ENCODE results near the gene HDDC2. TPM values are rescaled to one million over a fixed set of nuclear protein-coding genes. Genes with fewer than 3 reads are reported as not detected.

The HDDC2 gene
- total RNA-seq, 2 donors from 2014 or later = 76.4 to 108 TPM

DNA sequence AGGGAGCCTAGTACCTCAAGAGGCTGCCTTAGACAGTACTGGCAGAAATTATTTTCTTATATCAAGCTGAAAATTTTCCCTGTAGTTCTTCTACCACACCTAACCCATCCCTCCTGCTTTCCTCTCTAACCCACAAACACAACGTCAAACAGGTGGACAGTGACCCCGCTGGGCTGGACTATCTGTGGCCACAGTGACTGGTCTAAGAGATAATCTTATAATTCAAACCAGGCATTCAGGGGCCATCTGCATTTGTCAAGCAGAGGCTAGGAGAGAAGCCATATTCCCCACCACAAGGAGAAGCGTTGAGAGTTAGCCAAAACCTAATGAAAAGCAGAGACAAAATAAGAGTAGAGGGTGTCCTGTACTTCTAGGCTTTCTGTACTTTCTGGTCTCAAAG, 8.2 kb downstream of the HDDC2 start:
- Histone ChIP-seq H3K27ac (ENCODE audit: low read depth, low read length) (no peak overlapping the region), H3K9me3 (ENCODE audit: control insufficient read depth, low read length) (no peaks in the 10 kb centered on the region), H3K4me3 (ENCODE audit: low read length) (no peak overlapping the region), H3K9ac (ENCODE audit: extremely low read depth, low read length, poor library complexity, severe bottlenecking) (no peak overlapping the region), H3K4me1 (ENCODE audit: control insufficient read depth, insufficient read depth, low read length) (no peaks in the 10 kb centered on the region), H3K27me3 (ENCODE audit: control insufficient read depth, insufficient read depth, low read length, poor library complexity, severe bottlenecking) (no peaks in the 10 kb centered on the region), H3K36me3 (ENCODE audit: control insufficient read depth, insufficient read depth, low read length) (peaks cover 67% of the 10 kb centered on the region)
- H3K27me3 Mint-ChIP-seq (ENCODE audit: insufficient read depth) = no peaks in the 10 kb centered on the region
- no peak for TF ChIP-seq CTCF (conservative IDR thresholded peaks at IDR 0.05)
- whole genome bisulfite sequencing, 2 experiments (ENCODE audit: insufficient coverage in 1 of 2, insufficient read length in 1 of 2) = 92 to 93% methylated on average over 3 of the region's 3 CpGs
- no peak overlapping the region for H3K27ac Mint-ChIP-seq
- no peak overlapping the region for H3K4me3 Mint-ChIP-seq
- no peaks in the 10 kb centered on the region for H3K4me1 Mint-ChIP-seq
- peaks cover 4% of the 10 kb centered on the region for H3K9me3 Mint-ChIP-seq
- H3K36me3 Mint-ChIP-seq (ENCODE audit: low read depth) = peaks cover 52% of the 10 kb centered on the region
- no peak for DNase-seq

- peaks cover 44% of the 10 kb centered on the region for H3K36me3 ChIP-seq (ENCODE audit: control insufficient read depth, insufficient read depth, low read length)
- H3K36me3 Mint-ChIP-seq (ENCODE audit: low read depth) = peaks cover 84% of the 10 kb centered on the region
- H3K4me3 Mint-ChIP-seq = no peak overlapping the region
- peaks cover 14% of the 10 kb centered on the region for H3K9me3 ChIP-seq (ENCODE audit: control insufficient read depth, low read length)
- DNase-seq = no peak
- TF ChIP-seq CTCF (conservative IDR thresholded peaks at IDR 0.05) = no peak
- peaks cover 35% of the 10 kb centered on the region for H3K9me3 Mint-ChIP-seq
- no peaks in the 10 kb centered on the region for H3K4me1 ChIP-seq (ENCODE audit: control insufficient read depth, insufficient read depth, low read length)
- H3K27ac Mint-ChIP-seq = no peak overlapping the region
- no peak overlapping the region for H3K9ac ChIP-seq (ENCODE audit: extremely low read depth, low read length, poor library complexity, severe bottlenecking)
- 95 to 100% methylated on average over 5 to 9 of the region's 9 CpGs for WGBS, 2 experiments (ENCODE audit: insufficient coverage in 1 of 2, insufficient read length in 1 of 2)
- H3K27me3 ChIP-seq (ENCODE audit: control insufficient read depth, insufficient read depth, low read length, poor library complexity, severe bottlenecking) = no peaks in the 10 kb centered on the region
- no peak overlapping the region for H3K4me3 ChIP-seq (ENCODE audit: low read length)
- H3K27me3 Mint-ChIP-seq (ENCODE audit: insufficient read depth) = no peaks in the 10 kb centered on the region
- H3K27ac ChIP-seq (ENCODE audit: low read depth, low read length) = no peak overlapping the region
- H3K4me1 Mint-ChIP-seq = no peaks in the 10 kb centered on the region
Observed at GRCh38 chr6:125287718-125288117, 14.0 kb downstream of the HDDC2 start.

- peaks cover 21% of the 10 kb centered on the region for H3K9me3 ChIP-seq (ENCODE audit: control insufficient read depth, low read length)
- peaks cover 91% of the 10 kb centered on the region for H3K36me3 Mint-ChIP-seq (ENCODE audit: low read depth)
- no peak overlapping the region for H3K9ac ChIP-seq (ENCODE audit: extremely low read depth, low read length, poor library complexity, severe bottlenecking)
- no peak overlapping the region for H3K27ac Mint-ChIP-seq
- H3K4me1 Mint-ChIP-seq = no peaks in the 10 kb centered on the region
- H3K27me3 ChIP-seq (ENCODE audit: control insufficient read depth, insufficient read depth, low read length, poor library complexity, severe bottlenecking) = no peaks in the 10 kb centered on the region
- no peak overlapping the region for H3K27ac ChIP-seq (ENCODE audit: low read depth, low read length)
- WGBS, 2 experiments (ENCODE audit: insufficient coverage in 1 of 2, insufficient read length in 1 of 2) = 100% methylated on average over 1 of the region's 1 CpG; no CpG with 5 or more reads in 1 of the 2 experiments
- H3K9me3 Mint-ChIP-seq = peaks cover 51% of the 10 kb centered on the region
- H3K36me3 ChIP-seq (ENCODE audit: control insufficient read depth, insufficient read depth, low read length) = peaks cover 38% of the 10 kb centered on the region
- no peaks in the 10 kb centered on the region for H3K27me3 Mint-ChIP-seq (ENCODE audit: insufficient read depth)
- DNase-seq = no peak
- no peak for TF ChIP-seq CTCF (conservative IDR thresholded peaks at IDR 0.05)
- H3K4me3 ChIP-seq (ENCODE audit: low read length) = no peak overlapping the region
- H3K4me1 ChIP-seq (ENCODE audit: control insufficient read depth, insufficient read depth, low read length) = no peaks in the 10 kb centered on the region
- no peak overlapping the region for H3K4me3 Mint-ChIP-seq
Observed at GRCh38 chr6:125285936-125286335, 15.8 kb downstream of the HDDC2 start.
